ENCODE results near the gene ENTPD1. TPM values are rescaled to one million over a fixed set of nuclear protein-coding genes. Genes with fewer than 3 reads are reported as not detected.

The ENTPD1 gene
- total and polyA plus RNA-seq, 2 experiments from 2014 or later = 1.5 to 8.9 TPM

DNA sequence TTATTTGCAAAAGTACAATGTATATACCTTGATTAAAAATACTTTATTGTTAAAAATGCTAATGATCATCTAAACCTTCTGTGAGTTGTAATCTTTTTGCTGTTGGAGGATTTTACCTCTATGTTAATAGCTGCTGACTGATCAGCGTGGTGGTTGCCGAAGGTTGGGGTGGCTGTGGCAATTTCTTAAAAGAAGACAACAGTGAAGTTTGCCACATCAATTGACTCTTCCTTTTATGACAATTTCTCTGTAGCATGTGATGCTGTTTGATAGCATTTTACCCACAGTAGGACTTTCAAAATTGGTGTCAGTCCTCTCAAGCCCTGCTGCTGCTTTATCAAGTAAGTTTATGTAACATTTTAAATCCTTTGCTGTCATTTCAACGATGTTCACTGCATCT, 16.9 kb upstream of the ENTPD1 start:
- no peaks in the 10 kb centered on the region for H3K9me3 ChIP-seq (ENCODE audit: low read depth)
- H2AFZ ChIP-seq = no peak overlapping the region
- H3K4me2 ChIP-seq = no peak overlapping the region
- no peaks in the 10 kb centered on the region for H3K36me3 ChIP-seq (replicated peaks; ENCODE audit: insufficient read depth, low read depth)
- TF ChIP-seq, protein P1, sequence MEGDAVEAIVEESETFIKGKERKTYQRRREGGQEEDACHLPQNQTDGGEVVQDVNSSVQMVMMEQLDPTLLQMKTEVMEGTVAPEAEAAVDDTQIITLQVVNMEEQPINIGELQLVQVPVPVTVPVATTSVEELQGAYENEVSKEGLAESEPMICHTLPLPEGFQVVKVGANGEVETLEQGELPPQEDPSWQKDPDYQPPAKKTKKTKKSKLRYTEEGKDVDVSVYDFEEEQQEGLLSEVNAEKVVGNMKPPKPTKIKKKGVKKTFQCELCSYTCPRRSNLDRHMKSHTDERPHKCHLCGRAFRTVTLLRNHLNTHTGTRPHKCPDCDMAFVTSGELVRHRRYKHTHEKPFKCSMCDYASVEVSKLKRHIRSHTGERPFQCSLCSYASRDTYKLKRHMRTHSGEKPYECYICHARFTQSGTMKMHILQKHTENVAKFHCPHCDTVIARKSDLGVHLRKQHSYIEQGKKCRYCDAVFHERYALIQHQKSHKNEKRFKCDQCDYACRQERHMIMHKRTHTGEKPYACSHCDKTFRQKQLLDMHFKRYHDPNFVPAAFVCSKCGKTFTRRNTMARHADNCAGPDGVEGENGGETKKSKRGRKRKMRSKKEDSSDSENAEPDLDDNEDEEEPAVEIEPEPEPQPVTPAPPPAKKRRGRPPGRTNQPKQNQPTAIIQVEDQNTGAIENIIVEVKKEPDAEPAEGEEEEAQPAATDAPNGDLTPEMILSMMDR (IDR thresholded peaks at IDR 0.05; ENCODE audit: poor library complexity) = no peak
- TF ChIP-seq EZH2 (IDR thresholded peaks at IDR 0.05; ENCODE audit: borderline replicate concordance) = no peak
- no peak overlapping the region for H3K4me3 ChIP-seq
- H3K9me2 ChIP-seq (replicated peaks; ENCODE audit: insufficient read depth) = no peaks in the 10 kb centered on the region
- H3K4me1 ChIP-seq (ENCODE audit: insufficient read depth) = no peaks in the 10 kb centered on the region
- DNase-seq (ENCODE audit: low spot score) = no peak
- H4K20me1 ChIP-seq (ENCODE audit: insufficient read depth, poor library complexity, severe bottlenecking) = no peaks in the 10 kb centered on the region
- no peaks in the 10 kb centered on the region for H3K27me3 ChIP-seq
- H3K79me2 ChIP-seq = no peaks in the 10 kb centered on the region
- 92% methylated on average over 3 of the region's 3 CpGs for WGBS (ENCODE audit: low lambda C conversion rate, missing lambda C conversion rate)
- no peak overlapping the region for H3K27ac ChIP-seq

GRCh38 chr10:95741807-95742467, 14.0 kb upstream of the ENTPD1 start:
- Histone ChIP-seq H3K9me2 (replicated peaks; ENCODE audit: insufficient read depth) (no peaks in the 10 kb centered on the region), H3K27ac (peak overlapping the region; percentile 48), H4K20me1 (ENCODE audit: insufficient read depth, poor library complexity, severe bottlenecking) (no peaks in the 10 kb centered on the region), H3K79me2 (no peaks in the 10 kb centered on the region), H3K36me3 (replicated peaks; ENCODE audit: insufficient read depth, low read depth) (no peaks in the 10 kb centered on the region), H2AFZ (peak overlapping the region; percentile 29), H3K4me2 (peak overlapping the region; percentile 27), H3K9me3 (ENCODE audit: low read depth) (no peaks in the 10 kb centered on the region), H3K4me3 (no peak overlapping the region), H3K4me1 (ENCODE audit: insufficient read depth) (no peaks in the 10 kb centered on the region), H3K27me3 (no peaks in the 10 kb centered on the region)
- TF ChIP-seq, protein P1 (IDR thresholded peaks at IDR 0.05; ENCODE audit: poor library complexity) = no peak
- TF ChIP-seq EZH2 (IDR thresholded peaks at IDR 0.05; ENCODE audit: borderline replicate concordance) (no peak), EZH2phosphoT487 (IDR thresholded peaks at IDR 0.05; ENCODE audit: low read depth, severe bottlenecking, unreplicated experiment) (no peak)
- 58% methylated on average over 6 of the region's 6 CpGs for WGBS (ENCODE audit: low lambda C conversion rate, missing lambda C conversion rate)
- DNase-seq (ENCODE audit: low spot score) = peak; percentile 10

DNA sequence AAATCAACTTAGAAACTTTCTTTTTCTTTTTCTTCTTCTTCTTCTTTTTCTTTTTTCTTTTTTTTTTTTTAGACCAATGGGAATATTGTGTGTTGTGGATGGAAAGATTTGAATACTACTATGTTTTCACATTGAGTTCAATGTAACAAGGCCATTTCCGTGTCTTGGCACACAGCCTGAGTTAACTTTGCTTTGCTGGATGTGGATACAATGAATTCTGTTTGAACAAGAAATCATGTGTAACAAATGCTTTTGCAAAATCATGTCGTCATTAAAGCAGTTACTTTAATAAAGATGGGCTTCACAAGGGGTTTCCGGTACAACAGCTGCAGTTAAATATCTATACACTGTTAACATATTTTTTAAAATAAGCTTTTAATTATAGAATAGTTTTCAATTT, 13.5 kb upstream of the ENTPD1 start:
- Histone ChIP-seq H2AFZ (peak overlapping the region; percentile 29), H3K4me3 (no peak overlapping the region), H3K4me2 (peak overlapping the region; percentile 27), H3K27ac (peak overlapping the region; percentile 48), H4K20me1 (ENCODE audit: insufficient read depth, poor library complexity, severe bottlenecking) (no peaks in the 10 kb centered on the region), H3K36me3 (replicated peaks; ENCODE audit: insufficient read depth, low read depth) (no peaks in the 10 kb centered on the region), H3K4me1 (ENCODE audit: insufficient read depth) (no peaks in the 10 kb centered on the region), H3K27me3 (no peaks in the 10 kb centered on the region), H3K9me2 (replicated peaks; ENCODE audit: insufficient read depth) (no peaks in the 10 kb centered on the region), H3K79me2 (no peaks in the 10 kb centered on the region), H3K9me3 (ENCODE audit: low read depth) (no peaks in the 10 kb centered on the region)
- TF ChIP-seq EZH2 (IDR thresholded peaks at IDR 0.05; ENCODE audit: borderline replicate concordance) (no peak), EZH2phosphoT487 (IDR thresholded peaks at IDR 0.05; ENCODE audit: low read depth, severe bottlenecking, unreplicated experiment) (no peak)
- TF ChIP-seq, protein P1 (IDR thresholded peaks at IDR 0.05; ENCODE audit: poor library complexity) = no peak
- DNase-seq (ENCODE audit: low spot score) = peak; percentile 15
- 83% methylated on average over 3 of the region's 3 CpGs for WGBS (ENCODE audit: low lambda C conversion rate, missing lambda C conversion rate)

Data from hepatocyte (in vitro differentiated cells).